ENCODE data around the gene GPATCH4. TPM values are rescaled to one million over a fixed set of nuclear protein-coding genes. Genes with fewer than 3 reads are reported as not detected.

The GPATCH4 gene
- total RNA-seq, 1 donor from 2014 or later, result 104 TPM

- Mint-ChIP-seq H3K9me3 (no peaks in the 10 kb centered on the region), H3K27ac (peak overlapping the region; percentile 45), H3K27me3 (ENCODE audit: insufficient read depth) (no peaks in the 10 kb centered on the region), H3K36me3 (ENCODE audit: low read depth) (peaks cover 24% of the 10 kb centered on the region), H3K4me3 (peak overlapping the region; percentile 100), H3K4me1 (ENCODE audit: low read depth) (peaks cover 37% of the 10 kb centered on the region)
- intact Hi-C loops (cut with micrococcal nuclease), result loop anchor here (1.0 to 5.0 kb wide), 6 partner anchors 11 to 165 kb away; partner anchors contain the start of genes NAXE and PRCC
- no peak for DNase-seq (ENCODE audit: low spot score)
These were observed 613 bp upstream of the GPATCH4 start for GRCh38 chr1:156601892-156602291.

GRCh38 chr1:156600733-156601121, 552 bp downstream of the GPATCH4 start:
- Mint-ChIP-seq H3K36me3 (ENCODE audit: low read depth) (peaks cover 36% of the 10 kb centered on the region), H3K27me3 (ENCODE audit: insufficient read depth) (no peaks in the 10 kb centered on the region), H3K4me3 (peak overlapping the region; percentile 100), H3K9me3 (no peaks in the 10 kb centered on the region), H3K4me1 (ENCODE audit: low read depth) (peaks cover 37% of the 10 kb centered on the region), H3K27ac (peak overlapping the region; percentile 99)
- no peak for DNase-seq (ENCODE audit: low spot score)
- intact Hi-C loops (cut with micrococcal nuclease), result loop anchor here (1.0 to 5.0 kb wide), 6 partner anchors 9 to 167 kb away; partner anchors contain the start of genes NAXE and PRCC

DNA sequence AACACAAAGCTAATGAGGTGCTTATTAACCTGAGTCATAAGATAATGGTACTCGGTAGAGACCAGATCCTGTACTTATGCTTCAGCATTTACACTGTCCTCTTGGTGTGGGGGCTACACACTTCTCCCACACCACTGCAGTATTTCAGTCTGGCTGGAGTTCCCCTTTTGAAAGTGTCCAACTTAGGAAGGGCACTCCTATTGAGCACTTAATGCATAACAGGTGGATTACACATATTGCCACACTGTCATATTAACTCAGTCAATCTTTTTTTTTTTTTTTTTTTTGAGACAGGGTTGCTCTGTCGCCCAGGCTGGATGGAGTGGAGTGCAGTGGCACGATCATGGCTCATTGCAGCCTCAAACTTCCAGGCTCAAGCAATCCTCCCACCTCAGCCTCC, 1.5 kb downstream of the GPATCH4 start:
- peaks cover 45% of the 10 kb centered on the region for H3K36me3 Mint-ChIP-seq (ENCODE audit: low read depth)
- no peaks in the 10 kb centered on the region for H3K27me3 Mint-ChIP-seq (ENCODE audit: insufficient read depth)
- H3K27ac Mint-ChIP-seq, result peak overlapping the region; percentile 99
- H3K9me3 Mint-ChIP-seq, result no peaks in the 10 kb centered on the region
- no peak for DNase-seq (ENCODE audit: low spot score)
- peaks cover 37% of the 10 kb centered on the region for H3K4me1 Mint-ChIP-seq (ENCODE audit: low read depth)
- intact Hi-C loops (cut with micrococcal nuclease), result loop anchor here (2.0 to 5.0 kb wide), 4 partner anchors 95 to 167 kb away; partner anchors contain the start of gene PRCC
- peak overlapping the region; percentile 100 for H3K4me3 Mint-ChIP-seq

- Mint-ChIP-seq H3K27ac (peak overlapping the region; percentile 56), H3K9me3 (no peaks in the 10 kb centered on the region), H3K27me3 (ENCODE audit: insufficient read depth) (no peaks in the 10 kb centered on the region), H3K4me3 (peak overlapping the region; percentile 23), H3K36me3 (ENCODE audit: low read depth) (peaks cover 48% of the 10 kb centered on the region), H3K4me1 (ENCODE audit: low read depth) (peaks cover 37% of the 10 kb centered on the region)
- intact Hi-C loops (cut with micrococcal nuclease), result no loop called here
- no peak for DNase-seq (ENCODE audit: low spot score)
These were observed 2.4 kb downstream of the GPATCH4 start for GRCh38 chr1:156598731-156599432.

- Mint-ChIP-seq H3K4me1 (ENCODE audit: low read depth) (peaks cover 37% of the 10 kb centered on the region), H3K27me3 (ENCODE audit: insufficient read depth) (no peaks in the 10 kb centered on the region), H3K27ac (no peak overlapping the region), H3K9me3 (no peaks in the 10 kb centered on the region), H3K4me3 (no peak overlapping the region), H3K36me3 (ENCODE audit: low read depth) (peaks cover 48% of the 10 kb centered on the region)
- intact Hi-C loops (cut with micrococcal nuclease), result no loop called here
- DNase-seq (ENCODE audit: low spot score), result no peak
These were observed 3.2 kb downstream of the GPATCH4 start for GRCh38 chr1:156598125-156598524.

DNA sequence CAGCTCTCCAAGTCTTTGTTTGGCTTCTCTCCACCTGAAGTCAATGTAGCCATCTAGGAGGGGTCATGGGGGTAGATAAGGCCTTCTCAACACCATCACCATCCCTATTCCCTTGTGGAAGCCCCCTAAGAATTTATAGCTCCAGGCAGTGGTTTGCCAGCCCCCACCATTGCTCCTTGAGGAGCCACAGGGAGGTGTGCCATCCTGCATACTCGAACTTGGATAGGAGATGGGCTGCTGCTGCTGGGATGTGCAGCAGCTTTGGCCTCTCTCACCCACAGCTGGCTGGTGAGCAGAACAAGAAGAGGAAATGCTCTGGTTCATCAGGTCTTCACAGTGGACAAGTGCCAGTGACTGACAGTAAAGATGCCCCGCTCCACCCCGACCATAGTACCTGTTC, 4.9 kb downstream of the GPATCH4 start:
- no peaks in the 10 kb centered on the region for H3K9me3 Mint-ChIP-seq
- no peak overlapping the region for H3K27ac Mint-ChIP-seq
- H3K4me1 Mint-ChIP-seq (ENCODE audit: low read depth), result peaks cover 30% of the 10 kb centered on the region
- no peak for DNase-seq (ENCODE audit: low spot score)
- intact Hi-C loops (cut with micrococcal nuclease), result no loop called here
- H3K27me3 Mint-ChIP-seq (ENCODE audit: insufficient read depth), result no peaks in the 10 kb centered on the region
- peaks cover 51% of the 10 kb centered on the region for H3K36me3 Mint-ChIP-seq (ENCODE audit: low read depth)
- H3K4me3 Mint-ChIP-seq, result no peak overlapping the region

GRCh38 chr1:156595016-156595415, 6.3 kb downstream of the GPATCH4 start:
- no peaks in the 10 kb centered on the region for H3K27me3 Mint-ChIP-seq (ENCODE audit: insufficient read depth)
- H3K27ac Mint-ChIP-seq, result peak overlapping the region; percentile 41
- no peak for DNase-seq (ENCODE audit: low spot score)
- H3K4me1 Mint-ChIP-seq (ENCODE audit: low read depth), result peaks cover 34% of the 10 kb centered on the region
- no peaks in the 10 kb centered on the region for H3K9me3 Mint-ChIP-seq
- peaks cover 47% of the 10 kb centered on the region for H3K36me3 Mint-ChIP-seq (ENCODE audit: low read depth)
- H3K4me3 Mint-ChIP-seq, result no peak overlapping the region
- intact Hi-C loops (cut with micrococcal nuclease), result no loop called here

- peaks cover 29% of the 10 kb centered on the region for H3K4me1 Mint-ChIP-seq (ENCODE audit: low read depth)
- H3K27me3 Mint-ChIP-seq (ENCODE audit: insufficient read depth), result no peaks in the 10 kb centered on the region
- H3K27ac Mint-ChIP-seq, result no peak overlapping the region
- H3K36me3 Mint-ChIP-seq (ENCODE audit: low read depth), result peaks cover 43% of the 10 kb centered on the region
- DNase-seq (ENCODE audit: low spot score), result no peak
- intact Hi-C loops (cut with micrococcal nuclease), result loop anchor here (5.0 kb wide), 1 partner anchor 133 kb away; the partner anchor contains the start of genes ISG20L2 and METTL25B
- H3K4me3 Mint-ChIP-seq, result no peak overlapping the region
- no peaks in the 10 kb centered on the region for H3K9me3 Mint-ChIP-seq
These were observed 7.1 kb downstream of the GPATCH4 start for GRCh38 chr1:156594190-156594589.

- H3K4me1 Mint-ChIP-seq (ENCODE audit: low read depth), result peaks cover 24% of the 10 kb centered on the region
- H3K27me3 Mint-ChIP-seq (ENCODE audit: insufficient read depth), result no peaks in the 10 kb centered on the region
- intact Hi-C loops (cut with micrococcal nuclease), result loop anchor here (5.0 kb wide), 1 partner anchor 134 kb away; the partner anchor contains the start of genes ISG20L2 and METTL25B
- no peak overlapping the region for H3K27ac Mint-ChIP-seq
- H3K9me3 Mint-ChIP-seq, result no peaks in the 10 kb centered on the region
- H3K36me3 Mint-ChIP-seq (ENCODE audit: low read depth), result peaks cover 40% of the 10 kb centered on the region
- DNase-seq (ENCODE audit: low spot score), result no peak
- no peak overlapping the region for H3K4me3 Mint-ChIP-seq
These were observed 7.7 kb downstream of the GPATCH4 start for GRCh38 chr1:156593661-156593989.

- peaks cover 19% of the 10 kb centered on the region for H3K4me1 Mint-ChIP-seq (ENCODE audit: low read depth)
- H3K27ac Mint-ChIP-seq, result peak overlapping the region; percentile 56
- peaks cover 35% of the 10 kb centered on the region for H3K36me3 Mint-ChIP-seq (ENCODE audit: low read depth)
- intact Hi-C loops (cut with micrococcal nuclease), result loop anchor here (1.0 to 5.0 kb wide), 2 partner anchors 9 to 134 kb away; partner anchors contain the start of genes ISG20L2 and METTL25B
- no peak for DNase-seq (ENCODE audit: low spot score)
- peak overlapping the region; percentile 77 for H3K4me3 Mint-ChIP-seq
- H3K9me3 Mint-ChIP-seq, result no peaks in the 10 kb centered on the region
- H3K27me3 Mint-ChIP-seq (ENCODE audit: insufficient read depth), result no peaks in the 10 kb centered on the region
These were observed 8.2 kb downstream of the GPATCH4 start for GRCh38 chr1:156592910-156593660.

DNA sequence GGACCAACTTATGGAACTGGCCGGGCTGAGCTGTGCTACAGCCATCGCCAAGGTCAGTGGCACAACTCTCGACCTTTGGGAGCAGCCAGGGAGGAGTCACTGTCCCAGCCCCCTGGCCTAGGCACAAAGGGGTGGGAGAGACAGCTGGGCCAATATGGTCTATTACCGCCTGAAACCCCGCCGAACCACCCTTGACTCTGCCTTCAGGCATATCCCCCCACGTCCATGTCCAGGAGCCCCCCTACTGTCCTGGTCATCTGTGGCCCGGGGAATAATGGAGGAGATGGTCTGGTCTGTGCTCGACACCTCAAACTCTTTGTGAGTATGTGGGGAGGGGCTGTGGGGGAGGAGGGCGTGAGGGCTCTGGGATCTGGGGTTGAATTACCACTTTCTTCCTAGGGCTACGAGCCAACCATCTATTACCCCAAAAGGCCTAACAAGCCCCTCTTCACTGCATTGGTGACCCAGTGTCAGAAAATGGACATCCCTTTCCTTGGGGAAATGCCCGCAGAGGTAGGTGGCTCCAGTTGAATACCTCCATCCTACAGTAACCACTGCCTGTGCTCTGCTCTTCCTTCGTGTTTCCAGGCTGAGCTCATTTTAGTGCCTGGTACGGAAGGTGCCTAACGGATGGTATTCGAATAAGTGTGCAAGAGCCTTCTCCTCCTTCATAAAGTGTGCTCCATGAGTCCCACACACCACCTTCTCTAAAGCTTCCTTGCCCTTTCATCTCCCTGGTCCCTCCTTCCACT, 8.9 kb downstream of the GPATCH4 start:
- intact Hi-C loops (cut with micrococcal nuclease), result loop anchor here (1.0 to 5.0 kb wide), 2 partner anchors 8 to 135 kb away; partner anchors contain the start of genes ISG20L2 and METTL25B
- Mint-ChIP-seq H3K36me3 (ENCODE audit: low read depth) (peaks cover 31% of the 10 kb centered on the region), H3K4me1 (ENCODE audit: low read depth) (peaks cover 19% of the 10 kb centered on the region), H3K9me3 (no peaks in the 10 kb centered on the region), H3K27me3 (ENCODE audit: insufficient read depth) (no peaks in the 10 kb centered on the region), H3K27ac (peak overlapping the region; percentile 56), H3K4me3 (peak overlapping the region; percentile 77)
- no peak for DNase-seq (ENCODE audit: low spot score)

DNA sequence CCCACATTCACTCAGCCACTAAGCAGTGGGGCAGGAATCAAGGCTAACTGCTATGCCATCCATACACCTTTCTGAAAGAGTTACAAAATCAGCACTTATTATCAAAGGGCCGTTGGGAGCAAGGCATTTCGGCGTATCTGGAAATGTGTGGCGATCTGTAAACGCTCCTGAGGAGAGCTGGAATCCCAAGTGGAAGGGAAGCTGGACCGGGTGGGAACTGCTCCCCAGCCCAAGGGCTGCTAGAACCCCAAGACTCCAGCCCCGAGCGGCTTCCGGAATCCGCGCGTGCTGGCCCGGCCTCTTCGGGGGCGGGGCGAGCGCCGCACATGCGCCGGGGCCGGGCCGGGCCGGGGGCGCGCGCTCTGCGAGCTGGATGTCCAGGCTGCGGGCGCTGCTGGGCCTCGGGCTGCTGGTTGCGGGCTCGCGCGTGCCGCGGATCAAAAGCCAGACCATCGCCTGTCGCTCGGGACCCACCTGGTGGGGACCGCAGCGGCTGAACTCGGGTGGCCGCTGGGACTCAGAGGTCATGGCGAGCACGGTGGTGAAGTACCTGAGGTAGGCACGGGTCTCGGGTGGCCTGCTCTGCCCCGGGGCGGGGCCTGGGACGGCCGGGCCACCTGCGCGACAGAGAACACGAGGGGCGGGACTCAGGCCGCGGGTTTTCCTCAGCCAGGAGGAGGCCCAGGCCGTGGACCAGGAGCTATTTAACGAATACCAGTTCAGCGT, 9.7 kb downstream of the GPATCH4 start, which contains the start of gene NAXE:
Gene NAXE, plus strand, starts transcription at position 345 of the 726 bp plus-strand sequence. Its CDS starts 29 bp downstream, at position 374.
- no peaks in the 10 kb centered on the region for H3K27me3 Mint-ChIP-seq (ENCODE audit: insufficient read depth)

More for the DNA sequence above, 9.7 kb downstream of the GPATCH4 start, which contains the start of gene NAXE:
- intact Hi-C loops (cut with micrococcal nuclease), result loop anchor here (1.0 to 5.0 kb wide), 5 partner anchors 7 to 253 kb away; partner anchors contain the start of genes CCT3, GPATCH4, IQGAP3 and ISG20L2
- Mint-ChIP-seq H3K9me3 (no peaks in the 10 kb centered on the region), H3K27ac (peak within 1 kb of the TSS; percentile 85), H3K4me3 (peak within 1 kb of the TSS; percentile 83), H3K36me3 (ENCODE audit: low read depth) (peaks cover 24% of the 10 kb centered on the region), H3K4me1 (ENCODE audit: low read depth) (peaks cover 19% of the 10 kb centered on the region)
- peak; percentile 68 for DNase-seq (ENCODE audit: low spot score)

Measured in activated T-helper 1 cell treated with anti-CD3 and anti-CD28 coated beads, Interleukin-12 subunit alpha, Interleukin-12 subunit beta, Interleukin-2, Interleukin-4 antibody, amounts not matched to agents 30 ng/mL and 10 ng/mL and 1 ng/mL, durations not matched to agents 14 hours and 24 hours and 36 hours (primary cell).